Activated T-cell treated with anti-CD3 and anti-CD28 coated beads for 24 hours (primary cell): ENCODE data around the gene STC2.

Experiments used
- DNase-seq: peaks from one replicate; pipeline ENCODE4 v3.0.0-alpha.2; 2020; ENCODE audit warnings: low read depth

The STC2 gene

DNA sequence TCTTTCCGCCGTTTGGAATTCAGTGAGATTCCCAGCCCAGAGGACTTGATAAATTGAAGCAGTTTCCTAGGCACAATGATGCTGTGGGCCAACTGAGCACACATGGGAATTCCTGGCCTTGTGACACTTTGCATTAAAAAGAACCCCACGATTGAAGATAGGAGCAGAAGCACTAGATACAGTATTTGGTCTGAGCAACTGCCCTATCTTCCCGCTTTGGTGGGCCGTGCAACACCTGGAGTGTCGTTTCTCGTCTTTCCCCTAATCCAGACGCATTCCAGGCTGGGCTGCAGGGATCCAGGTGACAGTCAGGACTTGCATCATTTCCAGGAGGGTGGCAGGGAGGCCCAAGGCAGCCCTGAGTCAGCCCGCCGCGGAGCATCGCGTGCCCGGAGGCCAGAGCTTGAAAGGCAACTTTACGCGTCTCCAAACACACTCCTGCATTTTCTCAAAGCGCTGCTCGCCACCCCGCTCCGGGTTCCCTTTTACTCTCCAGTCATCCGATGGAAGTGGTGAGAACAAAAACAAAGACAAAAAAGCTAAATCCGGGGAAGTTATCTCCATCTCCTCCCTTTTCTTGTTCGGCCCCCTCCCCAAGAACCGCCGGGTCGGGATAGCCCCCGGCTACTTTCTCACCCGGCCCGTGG, 753 bp upstream of the STC2 start:
- DNase-seq = no peak

DNA sequence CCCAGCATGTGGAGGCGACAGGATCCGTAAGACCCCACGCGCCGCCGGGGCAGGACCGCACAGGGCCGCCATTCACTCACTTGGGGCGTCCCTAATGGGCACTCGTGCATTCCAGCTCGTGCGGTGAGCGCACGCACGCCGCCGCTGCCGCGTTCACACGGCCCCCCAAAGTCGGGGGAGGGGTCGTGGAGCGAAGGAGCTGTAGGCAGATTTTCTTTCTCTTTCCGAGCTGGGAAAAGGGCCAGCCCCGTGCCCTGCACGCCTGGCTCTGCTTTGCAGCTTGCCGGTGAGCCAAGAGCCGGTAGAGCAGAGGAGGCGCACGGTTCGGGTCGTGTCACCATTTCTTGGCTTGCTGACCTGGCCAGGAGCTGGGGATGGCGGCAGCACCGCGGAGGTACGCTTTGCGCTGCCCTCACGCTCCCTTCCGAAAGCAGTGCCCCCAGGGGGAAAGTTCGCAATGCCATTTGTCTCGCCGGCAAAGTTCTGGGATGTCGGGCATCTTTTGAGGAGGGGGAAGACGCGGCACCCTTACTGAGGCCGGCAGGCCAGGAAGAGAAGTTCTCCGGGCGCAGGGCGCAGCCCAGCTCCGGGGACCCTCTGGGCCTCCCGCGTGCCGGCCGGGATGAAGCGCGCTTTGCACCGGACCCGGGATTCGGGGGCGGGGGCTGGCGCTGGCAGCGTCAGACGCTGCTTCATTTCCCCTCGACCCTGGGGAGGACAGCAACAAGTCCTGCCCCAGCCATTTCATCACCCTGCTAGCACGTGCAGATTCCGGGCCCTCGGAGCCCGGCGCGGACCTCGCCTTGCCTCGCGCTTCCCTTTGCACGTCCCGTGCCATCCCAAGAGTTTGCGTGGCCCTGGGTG, 898 bp downstream of the STC2 start:
- no peak for DNase-seq

- no peak for DNase-seq
Measured at GRCh38 chr5:173326501-173326960, 1.7 kb downstream of the STC2 start.

GRCh38 chr5:173325091-173325698, 3.0 kb downstream of the STC2 start:
- no peak for DNase-seq

DNA sequence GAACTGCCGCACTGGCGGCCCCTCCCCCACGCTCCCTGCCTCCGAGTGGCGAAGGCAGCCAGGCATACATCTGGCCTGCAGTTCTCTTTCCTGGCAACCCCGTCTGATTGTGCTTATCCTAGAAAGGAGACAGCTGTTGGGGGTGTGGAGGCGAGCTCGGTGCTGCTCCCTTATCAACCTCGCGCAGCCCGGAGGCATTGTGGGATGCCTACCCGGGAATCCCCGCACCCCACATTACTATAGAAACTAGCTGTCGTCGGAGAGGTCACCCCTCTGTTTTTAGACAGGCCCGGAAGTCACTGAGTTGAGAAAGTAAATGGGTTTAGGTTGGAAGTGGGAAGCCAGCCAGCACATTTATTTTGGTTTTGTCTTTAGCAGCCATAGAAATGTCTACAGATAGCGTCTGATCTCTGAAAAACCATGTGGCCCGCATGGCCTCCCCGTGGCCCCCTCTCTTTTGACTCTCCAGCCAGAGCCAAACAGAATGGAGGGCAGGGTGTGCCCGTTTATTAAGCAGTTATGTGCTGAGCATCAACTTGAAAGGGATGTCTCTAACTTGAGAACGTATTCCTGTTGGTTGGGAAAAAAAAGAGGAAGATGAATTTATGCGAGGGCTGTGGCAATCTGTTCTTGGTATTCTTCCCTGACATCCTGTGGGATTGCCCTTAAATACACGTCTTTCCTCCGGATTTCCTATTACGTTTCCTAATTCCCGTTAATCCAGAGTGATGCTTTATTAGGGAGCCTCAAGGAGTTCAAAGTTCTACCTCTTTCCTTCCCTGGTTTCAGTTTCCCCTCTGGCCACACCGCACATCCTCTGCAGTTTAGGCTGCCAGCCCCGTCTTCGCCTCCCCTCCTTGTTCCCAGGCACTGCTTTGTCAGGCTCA, 3.9 kb downstream of the STC2 start:
- no peak for DNase-seq

GRCh38 chr5:173323799-173324114, 4.5 kb downstream of the STC2 start:
- DNase-seq = no peak

GRCh38 chr5:173323106-173323798, 5.0 kb downstream of the STC2 start:
- DNase-seq = no peak

GRCh38 chr5:173321886-173322285, 6.3 kb downstream of the STC2 start:
- DNase-seq = no peak

DNA sequence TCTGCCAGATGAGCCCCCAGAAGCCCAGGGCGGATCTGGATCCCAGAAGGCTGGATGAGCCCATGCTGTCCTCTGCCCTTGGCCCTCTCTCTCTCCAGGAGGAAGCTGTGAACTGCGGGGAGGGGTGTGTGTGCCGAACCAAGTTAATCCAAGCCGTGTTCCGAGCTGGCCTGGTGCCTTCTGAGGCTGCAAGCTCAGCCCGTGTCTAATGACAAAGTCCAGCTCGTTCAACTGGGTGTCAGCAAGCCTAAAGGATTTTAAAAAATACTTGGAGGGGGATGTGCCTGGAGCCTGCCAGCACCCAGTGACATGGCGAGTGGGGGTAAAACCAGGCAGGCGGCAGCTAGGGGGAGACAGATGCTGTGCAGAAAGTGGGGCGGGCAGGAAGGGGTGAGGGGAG, 8.0 kb downstream of the STC2 start:
- DNase-seq = no peak

- DNase-seq = no peak
Measured at GRCh38 chr5:173319646-173320045, 8.6 kb downstream of the STC2 start.

- DNase-seq = no peak
Measured at GRCh38 chr5:173318881-173319620, 9.2 kb downstream of the STC2 start.

GRCh38 chr5:173318330-173318729, 9.9 kb downstream of the STC2 start:
- no peak for DNase-seq

GRCh38 chr5:173317852-173318251, 10.4 kb downstream of the STC2 start:
- no peak for DNase-seq

GRCh38 chr5:173317091-173317730, 11.0 kb downstream of the STC2 start:
- DNase-seq = no peak

GRCh38 chr5:173316339-173317020, 11.7 kb downstream of the STC2 start:
- DNase-seq = no peak

GRCh38 chr5:173315495-173316338, 12.5 kb downstream of the STC2 start:
- DNase-seq = no peak

GRCh38 chr5:173314166-173314952, 13.9 kb downstream of the STC2 start:
- no peak for DNase-seq

DNA sequence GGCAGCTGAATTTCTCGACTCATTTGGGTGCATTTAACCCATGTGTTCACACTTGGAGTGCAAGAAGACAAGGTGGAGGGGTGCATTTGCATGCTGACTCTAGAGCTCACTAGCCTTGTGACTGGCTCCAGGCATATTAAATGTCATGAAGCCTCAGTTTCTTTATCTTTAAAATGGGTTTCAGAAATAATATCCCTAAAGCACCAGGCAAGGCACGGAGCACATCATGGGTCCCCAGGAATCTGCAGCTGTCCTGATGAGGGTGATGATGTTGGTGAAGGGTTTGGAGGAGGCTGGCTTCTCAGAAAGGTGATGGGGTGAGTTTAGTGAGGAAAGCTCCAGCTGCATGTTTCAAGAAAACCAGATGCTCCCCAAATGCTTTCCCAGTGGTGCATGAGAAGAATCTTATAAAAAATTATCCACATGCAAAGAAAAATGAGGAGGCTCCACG, 14.8 kb downstream of the STC2 start:
- DNase-seq = no peak
